NB4 (cell line): ENCODE data around the gene UTP25.

Source experiments
- CTCF ChIP-seq: IDR thresholded peaks from one replicate; pipeline ENCODE4 v1.5.1; 2012; ENCODE audit warnings: low read depth, low read length
- MYC ChIP-seq: IDR thresholded peaks from 2 replicates; pipeline ENCODE4 v1.6.1; 2011; ENCODE audit warnings: low read depth, low read length
- POLR2A ChIP-seq: IDR thresholded peaks from 2 replicates; pipeline ENCODE4 v1.6.1; 2011; ENCODE audit warnings: mild to moderate bottlenecking; ENCODE audit not compliant: insufficient read length; ENCODE audit errors: extremely low read depth
- TF ChIP-seq, protein P1 (sequence below): IDR thresholded peaks from 2 replicates; pipeline ENCODE4 v1.6.1; 2011; ENCODE audit warnings: low read depth, low read length

DNA sequence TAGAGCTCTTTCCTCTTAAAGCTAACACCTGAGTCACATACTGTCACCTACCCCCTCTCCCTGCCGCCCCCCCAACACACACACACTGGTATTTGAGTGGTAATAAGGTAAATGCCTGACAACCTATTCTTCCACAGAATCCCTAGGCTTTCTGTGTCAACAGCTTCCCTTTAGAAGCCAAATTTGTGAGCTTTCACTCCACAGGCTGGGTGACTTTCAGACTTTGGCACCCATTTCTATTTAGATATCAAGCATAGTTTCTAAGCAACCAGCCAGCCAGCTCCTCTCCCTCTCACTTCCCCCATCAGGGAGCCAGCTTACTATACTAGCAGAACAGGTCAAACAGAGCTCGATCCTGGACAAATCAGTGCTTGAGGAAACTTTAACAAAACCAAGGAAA is 40.2 kb upstream of the UTP25 start:
- no peak for TF ChIP-seq CTCF
- no peak for TF ChIP-seq POLR2A
- TF ChIP-seq, protein P1, sequence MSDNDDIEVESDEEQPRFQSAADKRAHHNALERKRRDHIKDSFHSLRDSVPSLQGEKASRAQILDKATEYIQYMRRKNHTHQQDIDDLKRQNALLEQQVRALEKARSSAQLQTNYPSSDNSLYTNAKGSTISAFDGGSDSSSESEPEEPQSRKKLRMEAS, result no peak
- no peak for TF ChIP-seq MYC
